Stimulated activated memory B cell treated with anti-CD40 and anti-IgM and Interleukin-4, amounts not matched to agents 10 μg/mL and 1 μg/mL and 100 μg/mL, for 72 hours (primary cell): Measurements from ENCODE around the gene LYVE1.

Experiments
- ATAC-seq: fragments of 150-1000 bp; cut with Tn5 transposase; 2 replicates; pipeline ENCODE4 v1.10.0; 2021
- H3K27ac Mint-ChIP-seq: one replicate; pipeline ENCODE4 v1.8.0; 2022; ENCODE audit warnings: mild to moderate bottlenecking, mixed read lengths
- H3K27me3 Mint-ChIP-seq: one replicate; pipeline ENCODE4 v1.8.0; 2022; ENCODE audit warnings: mixed read lengths
- H3K36me3 Mint-ChIP-seq: one replicate; pipeline ENCODE4 v1.8.0; 2022; ENCODE audit warnings: mixed read lengths
- H3K4me1 Mint-ChIP-seq: one replicate; pipeline ENCODE4 v1.8.0; 2022; ENCODE audit warnings: mixed read lengths
- H3K4me3 Mint-ChIP-seq: one replicate; pipeline ENCODE4 v1.8.0; 2022; ENCODE audit warnings: mild to moderate bottlenecking, moderate library complexity, mixed read lengths
- H3K9me3 Mint-ChIP-seq: one replicate; pipeline ENCODE4 v1.8.0; 2022; ENCODE audit warnings: mixed read lengths

Gene LYVE1

DNA sequence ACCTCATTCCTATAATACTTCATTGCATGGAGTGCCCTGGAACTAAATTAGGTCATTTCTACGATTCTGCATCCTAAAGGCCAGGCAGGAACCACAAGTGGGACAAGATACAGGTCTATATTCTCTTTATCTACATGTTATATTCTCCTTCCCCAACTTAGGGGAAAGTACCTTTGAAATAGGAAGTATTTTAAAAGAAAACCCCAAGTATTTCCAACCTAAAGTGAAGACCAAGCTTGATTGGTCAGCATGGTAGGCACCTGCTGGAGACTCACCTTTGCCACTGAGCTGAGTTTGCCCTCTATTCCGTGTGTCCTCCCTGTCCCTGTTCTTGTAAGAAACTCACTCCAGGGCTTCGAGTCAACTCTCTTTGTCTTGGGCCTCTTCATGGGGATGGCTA is 11.2 kb upstream of the LYVE1 start:
- Mint-ChIP-seq H3K27ac (peak overlapping the region; percentile 25), H3K9me3 (no peaks in the 10 kb centered on the region), H3K27me3 (no peaks in the 10 kb centered on the region), H3K4me3 (no peak overlapping the region), H3K4me1 (peaks cover 57% of the 10 kb centered on the region), H3K36me3 (peaks cover 6% of the 10 kb centered on the region)
- ATAC-seq, result no peak

DNA sequence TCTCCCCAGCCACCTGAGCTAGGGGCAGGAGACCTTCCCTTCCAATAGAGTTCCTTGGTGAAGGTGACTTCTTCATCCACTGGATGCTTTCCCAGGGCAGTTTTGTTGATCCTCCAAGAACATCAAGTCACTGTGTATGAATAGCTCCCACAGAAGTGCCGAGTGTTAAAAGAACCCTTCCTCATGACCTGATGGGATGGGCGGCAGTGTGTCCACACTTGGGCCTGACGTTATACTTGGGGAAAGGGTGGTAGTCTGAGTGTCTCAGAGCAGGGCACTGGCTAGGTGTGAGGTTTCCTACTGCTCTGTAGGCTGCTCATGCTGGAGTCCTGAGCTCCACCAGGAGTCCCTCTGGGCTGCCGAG is 7.6 kb upstream of the LYVE1 start:
- H3K4me3 Mint-ChIP-seq, result no peak overlapping the region
- no peaks in the 10 kb centered on the region for H3K9me3 Mint-ChIP-seq
- no peak overlapping the region for H3K27ac Mint-ChIP-seq
- H3K4me1 Mint-ChIP-seq, result peaks cover 62% of the 10 kb centered on the region
- no peaks in the 10 kb centered on the region for H3K27me3 Mint-ChIP-seq
- peaks cover 12% of the 10 kb centered on the region for H3K36me3 Mint-ChIP-seq
- ATAC-seq, result no peak

DNA sequence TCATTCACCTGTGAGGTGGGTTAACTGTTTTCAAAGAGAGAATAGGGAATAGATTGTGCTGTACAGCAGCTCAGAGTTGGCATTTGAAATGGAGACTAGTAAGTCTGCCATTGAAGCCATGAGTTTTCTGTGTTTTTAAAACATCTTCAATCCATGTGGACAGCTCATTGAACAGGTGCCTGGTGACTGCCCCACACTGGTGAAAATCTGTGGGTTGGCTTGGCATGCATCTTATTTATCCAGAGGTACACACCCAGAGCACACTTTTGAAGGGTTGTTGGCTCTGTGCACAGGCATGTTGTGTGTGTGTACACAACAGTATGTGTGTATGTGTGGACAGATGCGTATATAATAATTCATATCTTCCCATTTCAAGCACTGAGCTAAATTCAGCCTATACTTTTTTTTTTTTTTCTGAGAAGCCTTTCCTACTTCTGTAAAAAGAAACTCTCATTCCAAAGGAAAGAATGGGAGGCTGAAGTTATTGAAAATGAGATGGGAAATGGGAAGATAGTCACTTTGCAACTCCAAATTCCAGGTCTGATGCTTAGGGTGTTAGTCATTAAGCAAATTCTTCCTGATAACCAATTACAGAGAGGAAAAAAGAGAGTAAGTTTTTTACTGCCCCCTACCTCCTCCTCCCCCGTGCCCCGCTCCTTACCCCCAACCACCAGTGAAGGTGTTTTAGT is 7.0 kb upstream of the LYVE1 start:
- H3K36me3 Mint-ChIP-seq, result peaks cover 12% of the 10 kb centered on the region
- H3K4me1 Mint-ChIP-seq, result peaks cover 57% of the 10 kb centered on the region
- H3K27ac Mint-ChIP-seq, result no peak overlapping the region
- H3K27me3 Mint-ChIP-seq, result no peaks in the 10 kb centered on the region
- H3K9me3 Mint-ChIP-seq, result no peaks in the 10 kb centered on the region
- H3K4me3 Mint-ChIP-seq, result no peak overlapping the region
- ATAC-seq, result no peak

DNA sequence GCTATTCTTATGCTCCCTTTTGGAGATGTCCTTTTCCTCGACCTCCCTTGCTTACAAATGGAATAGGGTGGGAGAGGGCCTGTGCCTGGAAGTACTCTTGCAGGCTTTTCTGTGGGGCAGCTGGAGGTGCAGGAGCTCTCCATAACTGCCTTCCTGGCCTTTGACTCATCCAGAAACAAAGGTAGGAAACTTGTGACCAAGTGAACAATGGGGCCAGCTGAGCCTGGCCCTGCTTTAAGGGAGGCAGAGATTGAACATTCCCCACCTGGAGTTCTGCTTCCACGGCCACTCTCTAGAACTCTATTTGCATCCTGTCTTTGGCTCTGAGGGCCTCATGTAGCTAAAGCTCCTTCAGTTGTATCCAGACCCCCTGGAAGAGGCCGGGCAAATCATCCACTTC is 5.1 kb upstream of the LYVE1 start:
- H3K9me3 Mint-ChIP-seq, result no peaks in the 10 kb centered on the region

DNA sequence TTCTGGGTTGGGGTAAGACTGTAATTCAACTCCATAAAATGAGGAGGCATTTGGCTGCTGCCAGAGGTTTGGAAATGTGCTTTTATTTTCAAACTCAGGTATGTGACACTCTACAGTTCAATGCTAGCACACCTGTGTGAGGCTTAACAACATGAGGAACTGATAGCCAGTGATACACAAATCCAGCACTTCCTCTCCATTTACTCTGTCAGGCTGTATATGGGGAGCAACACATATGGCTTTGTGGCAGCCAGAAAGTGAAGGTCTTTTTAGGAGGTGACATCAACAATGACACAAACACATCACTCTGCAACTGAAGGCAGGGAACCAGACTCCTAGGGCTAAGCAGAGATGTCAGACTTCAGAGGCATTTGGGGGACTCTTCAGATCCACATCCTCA is 4.6 kb upstream of the LYVE1 start:
- Mint-ChIP-seq H3K4me3 (no peak overlapping the region), H3K27me3 (no peaks in the 10 kb centered on the region), H3K36me3 (peaks cover 12% of the 10 kb centered on the region), H3K9me3 (no peaks in the 10 kb centered on the region), H3K27ac (no peak overlapping the region), H3K4me1 (peaks cover 51% of the 10 kb centered on the region)
- ATAC-seq, result no peak

More for the DNA sequence above, 5.1 kb upstream of the LYVE1 start:
- H3K4me1 Mint-ChIP-seq, result peaks cover 52% of the 10 kb centered on the region
- H3K27me3 Mint-ChIP-seq, result no peaks in the 10 kb centered on the region
- H3K4me3 Mint-ChIP-seq, result no peak overlapping the region
- no peak for ATAC-seq
- H3K36me3 Mint-ChIP-seq, result peaks cover 12% of the 10 kb centered on the region
- no peak overlapping the region for H3K27ac Mint-ChIP-seq

DNA sequence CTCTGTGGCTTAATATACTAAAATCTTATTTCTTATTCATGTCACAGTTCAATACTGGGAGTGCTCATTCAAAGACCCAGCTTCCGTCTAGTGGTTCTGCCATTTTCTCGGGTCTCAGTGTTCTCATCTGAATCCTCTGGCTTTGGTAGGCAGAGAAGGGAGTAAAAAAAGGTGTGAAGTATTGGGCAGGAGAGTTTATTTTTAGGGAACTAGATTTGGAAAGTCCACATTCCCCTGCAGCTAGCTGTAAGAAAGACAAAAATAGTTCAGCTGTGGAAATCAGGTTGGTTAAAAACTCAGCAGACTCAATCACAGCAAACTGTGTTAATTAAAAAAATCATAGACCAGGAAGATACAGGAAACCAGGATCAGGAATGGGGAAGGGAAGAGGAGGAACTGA is 4.1 kb upstream of the LYVE1 start:
- ATAC-seq, result no peak
- H3K4me3 Mint-ChIP-seq, result no peak overlapping the region
- peaks cover 51% of the 10 kb centered on the region for H3K4me1 Mint-ChIP-seq
- H3K27me3 Mint-ChIP-seq, result no peaks in the 10 kb centered on the region
- no peak overlapping the region for H3K27ac Mint-ChIP-seq
- H3K36me3 Mint-ChIP-seq, result peaks cover 12% of the 10 kb centered on the region
- no peaks in the 10 kb centered on the region for H3K9me3 Mint-ChIP-seq

DNA sequence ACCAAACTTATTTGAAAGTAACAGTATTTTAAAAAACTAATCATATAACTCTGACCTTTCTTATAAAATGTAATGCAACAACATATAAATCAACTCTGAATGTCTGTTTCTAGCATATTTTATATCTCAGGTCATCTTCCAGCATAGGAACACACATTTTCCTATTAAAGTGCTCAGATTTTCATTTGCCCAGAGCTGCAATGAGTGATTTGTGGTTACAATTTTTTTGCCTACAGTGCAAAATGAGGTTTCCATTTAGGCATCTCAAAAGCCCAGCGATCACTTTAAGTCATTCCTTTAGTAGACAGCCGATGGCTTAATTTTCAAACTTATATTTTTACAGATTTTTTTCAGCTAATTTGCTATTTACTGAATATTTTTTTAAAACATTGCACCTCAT is 1.0 kb downstream of the LYVE1 start:
- no peak overlapping the region for H3K27ac Mint-ChIP-seq
- H3K9me3 Mint-ChIP-seq, result no peaks in the 10 kb centered on the region
- no peaks in the 10 kb centered on the region for H3K36me3 Mint-ChIP-seq
- peaks cover 62% of the 10 kb centered on the region for H3K4me1 Mint-ChIP-seq
- no peak overlapping the region for H3K4me3 Mint-ChIP-seq
- no peaks in the 10 kb centered on the region for H3K27me3 Mint-ChIP-seq
- no peak for ATAC-seq

DNA sequence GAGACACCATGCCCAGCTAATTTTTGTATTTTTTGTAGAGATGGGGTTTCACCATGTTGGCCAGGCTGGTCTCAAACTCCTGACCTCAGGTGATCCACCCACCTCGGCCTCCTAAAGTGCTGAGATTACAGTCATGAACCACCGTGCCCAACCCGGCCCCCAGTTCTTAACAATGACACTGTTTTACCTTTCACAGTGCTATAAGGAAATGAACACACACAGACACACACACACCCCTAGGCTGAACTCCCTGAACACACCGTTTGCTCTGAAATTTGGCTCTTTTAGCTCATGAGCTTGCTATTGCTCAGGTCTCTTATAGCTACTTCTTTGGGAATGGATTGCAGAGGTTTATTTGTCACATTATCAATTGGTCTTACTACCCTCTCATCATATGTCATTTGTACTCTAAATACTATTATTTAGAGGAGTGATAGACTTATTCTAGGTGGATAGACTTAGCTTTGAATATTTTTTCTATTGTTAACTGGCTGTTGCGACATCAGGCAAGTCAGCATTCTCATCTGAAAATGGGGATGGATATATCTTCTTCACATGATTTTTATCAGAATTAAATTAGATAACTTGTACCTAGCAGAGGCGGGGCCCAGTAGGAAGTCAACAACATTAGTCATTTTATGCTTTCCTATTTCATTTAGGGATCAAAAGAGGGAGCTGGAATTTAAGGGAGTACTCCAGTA is 2.1 kb downstream of the LYVE1 start:
- peak overlapping the region; percentile 62 for H3K27ac Mint-ChIP-seq
- no peak overlapping the region for H3K4me3 Mint-ChIP-seq
- H3K36me3 Mint-ChIP-seq, result no peaks in the 10 kb centered on the region
- no peaks in the 10 kb centered on the region for H3K9me3 Mint-ChIP-seq
- H3K27me3 Mint-ChIP-seq, result no peaks in the 10 kb centered on the region
- no peak for ATAC-seq
- H3K4me1 Mint-ChIP-seq, result peaks cover 55% of the 10 kb centered on the region

DNA sequence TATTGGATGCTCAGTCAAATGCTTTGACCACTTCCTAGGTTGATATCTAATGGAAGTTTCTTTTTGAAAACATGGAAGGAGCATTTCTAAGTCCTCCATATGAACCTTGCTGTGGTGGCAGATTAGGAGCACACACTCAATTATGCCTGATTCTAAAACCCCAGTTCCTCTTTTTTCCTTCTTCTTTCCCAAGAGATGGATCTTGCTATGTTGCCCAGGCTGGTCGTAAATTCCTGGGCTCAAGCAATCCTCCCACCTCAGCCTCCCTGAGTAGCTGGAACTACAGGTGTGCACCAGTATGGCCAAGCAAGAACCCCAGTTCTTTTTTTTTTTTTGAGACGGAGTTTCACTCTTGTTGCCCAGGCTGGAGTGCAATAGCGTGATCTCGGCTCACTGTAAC is 3.0 kb downstream of the LYVE1 start:
- Mint-ChIP-seq H3K4me1 (peaks cover 59% of the 10 kb centered on the region), H3K4me3 (no peak overlapping the region), H3K36me3 (no peaks in the 10 kb centered on the region), H3K27me3 (no peaks in the 10 kb centered on the region), H3K27ac (peak overlapping the region; percentile 62), H3K9me3 (no peaks in the 10 kb centered on the region)
- no peak for ATAC-seq

DNA sequence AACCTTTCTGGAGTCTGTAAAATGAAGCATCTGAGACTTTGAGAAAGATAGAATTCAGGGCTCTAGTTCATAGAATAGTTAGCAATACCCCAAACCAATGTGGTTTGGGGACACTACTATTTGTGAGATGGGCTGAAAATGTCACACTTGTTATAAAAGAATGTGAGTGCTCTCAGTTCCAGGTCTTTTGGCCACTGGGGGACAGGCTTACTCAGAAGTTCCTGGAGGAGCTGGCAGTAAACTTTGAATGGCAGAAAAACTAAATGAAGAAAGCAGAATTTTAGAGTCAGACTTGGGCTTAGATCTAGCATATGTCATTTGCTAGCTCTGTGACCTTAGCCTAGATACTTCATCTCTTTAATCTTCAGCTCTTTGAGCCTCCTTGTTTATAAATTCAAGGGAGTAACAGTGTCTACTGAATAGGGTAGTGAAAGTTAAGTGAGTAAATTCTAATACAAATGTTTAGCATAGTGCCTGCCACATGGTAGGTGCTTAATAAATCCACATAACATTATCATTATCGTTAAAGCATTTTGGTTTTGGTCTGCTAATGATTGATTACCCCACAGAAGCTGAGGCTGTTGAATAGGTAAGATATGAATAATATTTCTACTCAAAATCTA is 3.7 kb downstream of the LYVE1 start:
- ATAC-seq, result peak; percentile 68

DNA sequence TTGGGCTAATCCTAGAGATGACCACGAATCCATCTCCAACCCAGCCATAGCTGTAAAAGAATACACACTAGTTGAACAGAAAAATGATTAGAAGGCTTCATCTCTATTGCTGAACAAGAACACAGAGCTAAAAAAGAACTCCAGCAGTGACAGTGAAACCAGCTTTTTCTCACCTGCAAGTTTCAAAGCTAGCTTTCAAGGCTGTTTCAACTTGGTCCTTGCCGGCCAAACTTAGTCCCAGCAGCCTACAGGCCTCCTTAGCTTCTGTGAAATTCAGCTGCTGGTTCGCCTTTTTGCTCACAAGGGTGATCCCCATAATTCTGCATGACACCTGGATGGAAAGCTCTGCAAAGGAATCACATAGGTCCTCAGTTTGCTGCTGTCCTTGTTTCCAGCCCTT is 4.4 kb downstream of the LYVE1 start:
- H3K27me3 Mint-ChIP-seq, result no peaks in the 10 kb centered on the region
- no peak for ATAC-seq
- H3K9me3 Mint-ChIP-seq, result no peaks in the 10 kb centered on the region
- H3K36me3 Mint-ChIP-seq, result peaks cover 7% of the 10 kb centered on the region
- H3K27ac Mint-ChIP-seq, result peak overlapping the region; percentile 66
- peaks cover 52% of the 10 kb centered on the region for H3K4me1 Mint-ChIP-seq
- no peak overlapping the region for H3K4me3 Mint-ChIP-seq

More for the DNA sequence above, 3.7 kb downstream of the LYVE1 start:
- Mint-ChIP-seq H3K4me1 (peaks cover 57% of the 10 kb centered on the region), H3K36me3 (no peaks in the 10 kb centered on the region), H3K9me3 (no peaks in the 10 kb centered on the region), H3K27ac (peak overlapping the region; percentile 66), H3K4me3 (no peak overlapping the region), H3K27me3 (no peaks in the 10 kb centered on the region)

DNA sequence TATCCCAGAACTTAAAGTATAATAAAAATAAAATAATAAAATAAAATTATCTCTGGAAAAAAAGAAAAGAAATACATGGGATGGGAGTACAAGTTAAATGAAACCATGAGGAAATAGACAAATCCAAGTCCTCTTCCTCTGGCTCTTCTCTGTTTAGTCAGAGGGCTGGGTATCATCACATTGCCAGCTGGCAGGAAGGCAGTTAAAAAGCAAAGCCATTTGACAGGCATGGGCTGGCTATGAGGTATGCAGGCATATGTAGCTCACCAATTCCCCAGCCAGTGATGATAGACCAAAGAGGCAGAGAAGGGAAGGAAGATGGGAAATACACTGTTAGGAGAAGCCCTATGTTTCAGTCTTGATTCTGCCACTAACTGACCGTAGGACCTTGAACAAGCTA is 6.5 kb downstream of the LYVE1 start:
- Mint-ChIP-seq H3K36me3 (peaks cover 7% of the 10 kb centered on the region), H3K9me3 (no peaks in the 10 kb centered on the region), H3K4me3 (no peak overlapping the region), H3K27me3 (no peaks in the 10 kb centered on the region), H3K27ac (peak overlapping the region; percentile 38), H3K4me1 (peaks cover 46% of the 10 kb centered on the region)
- no peak for ATAC-seq

DNA sequence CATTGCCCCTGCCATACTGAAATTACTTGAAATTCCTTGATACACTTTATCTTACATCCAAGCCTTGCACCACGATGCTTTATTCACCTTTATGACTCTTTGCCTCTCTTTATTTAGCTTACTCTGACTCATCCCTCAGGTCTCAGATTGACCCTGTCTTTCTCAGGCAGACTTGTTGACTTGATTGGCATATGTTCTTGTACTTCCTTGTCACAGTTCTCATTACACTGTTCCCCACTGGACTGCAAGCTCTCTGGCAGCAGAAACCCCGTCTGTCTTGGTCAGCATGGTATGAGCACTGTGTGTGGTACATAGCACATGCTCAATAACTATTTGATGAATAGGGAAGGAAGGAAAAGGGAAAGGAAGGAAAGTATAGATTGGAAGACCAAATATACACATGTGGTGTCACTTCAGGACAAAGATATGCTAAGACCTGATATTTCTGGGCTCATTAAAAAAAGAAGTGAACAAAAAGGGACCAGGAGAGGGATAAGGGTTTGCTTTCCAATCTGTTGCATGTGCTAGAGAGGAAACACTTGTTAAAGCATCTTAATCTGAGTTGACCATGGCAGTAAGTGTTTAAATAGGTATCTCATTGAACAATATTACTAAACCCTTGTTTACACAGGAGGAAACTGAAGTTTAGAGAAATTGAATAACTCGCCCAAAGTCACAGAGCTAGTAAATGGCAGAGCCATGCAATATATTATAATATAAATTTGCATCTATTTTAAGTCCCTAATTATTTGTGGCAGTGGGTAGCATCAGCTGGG is 7.2 kb downstream of the LYVE1 start:
- no peaks in the 10 kb centered on the region for H3K27me3 Mint-ChIP-seq
- peaks cover 48% of the 10 kb centered on the region for H3K4me1 Mint-ChIP-seq
- ATAC-seq, result no peak
- H3K9me3 Mint-ChIP-seq, result no peaks in the 10 kb centered on the region
- no peak overlapping the region for H3K4me3 Mint-ChIP-seq
- H3K27ac Mint-ChIP-seq, result no peak overlapping the region
- peaks cover 7% of the 10 kb centered on the region for H3K36me3 Mint-ChIP-seq

DNA sequence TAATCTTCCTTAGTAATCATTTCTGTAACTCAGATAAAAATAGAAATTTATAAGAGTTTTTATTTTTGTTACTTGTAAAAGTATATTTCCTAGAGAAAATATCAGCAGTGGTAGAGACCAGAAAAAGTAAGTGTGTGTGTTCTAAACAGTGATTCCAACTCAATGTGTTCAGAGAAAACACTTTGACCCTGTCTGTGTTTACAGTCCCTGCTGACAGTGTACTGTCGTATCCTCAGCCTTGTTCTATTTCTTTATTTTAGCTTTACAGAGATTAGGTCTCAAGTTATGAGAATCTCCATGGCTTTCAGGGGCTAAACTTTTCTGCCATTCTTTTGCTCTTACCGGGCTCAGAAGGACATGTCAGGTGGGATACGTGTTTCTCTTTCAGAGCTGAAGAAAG is 10.2 kb downstream of the LYVE1 start:
- H3K36me3 Mint-ChIP-seq, result peaks cover 7% of the 10 kb centered on the region
- ATAC-seq, result no peak
- H3K27ac Mint-ChIP-seq, result no peak overlapping the region
- H3K27me3 Mint-ChIP-seq, result no peaks in the 10 kb centered on the region
- no peak overlapping the region for H3K4me3 Mint-ChIP-seq
- no peaks in the 10 kb centered on the region for H3K9me3 Mint-ChIP-seq
- peaks cover 30% of the 10 kb centered on the region for H3K4me1 Mint-ChIP-seq

DNA sequence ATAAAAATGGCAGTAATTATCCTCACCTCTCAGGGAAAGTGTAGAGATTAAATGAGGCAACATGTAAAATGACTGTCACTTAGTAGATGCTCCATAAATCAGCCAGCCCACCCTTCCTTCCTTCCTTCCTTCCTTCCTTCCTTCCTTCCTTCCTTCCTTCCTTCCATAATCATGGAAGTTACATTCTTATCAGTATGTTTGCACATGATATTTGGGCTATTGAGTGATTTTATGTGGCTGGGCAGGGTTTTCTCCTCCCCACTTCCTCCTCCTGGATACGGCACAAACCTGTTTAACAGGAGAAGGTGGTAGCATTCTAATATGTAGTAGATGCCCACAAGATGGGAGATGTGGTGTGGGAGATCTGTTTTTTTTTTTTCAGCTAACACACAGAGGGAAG is 11.9 kb downstream of the LYVE1 start:
- ATAC-seq, result no peak
- peaks cover 30% of the 10 kb centered on the region for H3K4me1 Mint-ChIP-seq

More for the DNA sequence above, 11.9 kb downstream of the LYVE1 start:
- H3K27me3 Mint-ChIP-seq, result no peaks in the 10 kb centered on the region
- H3K4me3 Mint-ChIP-seq, result no peak overlapping the region
- peaks cover 15% of the 10 kb centered on the region for H3K36me3 Mint-ChIP-seq
- peaks cover 3% of the 10 kb centered on the region for H3K9me3 Mint-ChIP-seq
- peak overlapping the region; percentile 3 for H3K27ac Mint-ChIP-seq
